A549 (cell line): Measurements from ENCODE around the gene BRSK2. TPM values are rescaled to one million over a fixed set of nuclear protein-coding genes. Genes with fewer than 3 reads are reported as not detected.

Experiments
- ATAC-seq, 2 experiments: fragments of 200-7000 bp in 1 of 2; fragments of >200 bp in 1 of 2; cut with Nextera tagmentation in 1 of 2; cut with Tn5 transposase in 1 of 2; 3 replicates each; pipeline versions ENCODE4 v1.8.0 to v1.9.1; 2018 to 2020; ENCODE audit warnings: mild to moderate bottlenecking in 1 of 2, moderate library complexity in 1 of 2
- CTCF ChIA-PET: fragments of 300-600 bp; sonication (Branson Sonifier 250); formaldehyde crosslinking; extraction: SDS; loops from one replicate; lab custom pipeline; 2021; ENCODE audit warnings: antibody characterized with exemption, inconsistent platforms; lab: Yijun Ruan, JAX
- POLR2A ChIA-PET: fragments of 350-600 bp; formaldehyde crosslinking; extraction: SDS; loops from one replicate; lab custom pipeline; 2021; ENCODE audit warnings: antibody characterized with exemption, inconsistent platforms; lab: Yijun Ruan, JAX
- DNase-seq, 2 experiments: peaks; one replicate each; pipeline versions ENCODE4 v3.0.0 to v3.0.0-alpha.2; 2011 to 2016; ENCODE audit warnings: low read depth in 1 of 2, low spot score in 1 of 2
- FAIRE-seq: peaks from 2 replicates; lab custom pipeline; 2011; peaks lifted over from hg19 to GRCh38; lab: Jason Lieb, UNC
- H3K27ac ChIP-seq, 2 experiments: fragments of >200 bp; sonication (Bioruptor Twin); formaldehyde crosslinking; 3 replicates each; pipeline ENCODE4 v1.5.1; 2016 to 2017
- H3K4me1 ChIP-seq: fragments of >200 bp; sonication (Bioruptor Twin); formaldehyde crosslinking; 3 replicates; pipeline ENCODE4 v1.6.1; 2016
- H3K4me2 ChIP-seq: fragments of >200 bp; sonication (Bioruptor Twin); formaldehyde crosslinking; 3 replicates; pipeline ENCODE4 v1.6.1; 2016
- H3K4me3 ChIP-seq: fragments of >200 bp; sonication (Bioruptor Twin); formaldehyde crosslinking; 3 replicates; pipeline ENCODE4 v1.5.1; 2016
- H3K9me3 ChIP-seq: fragments of >200 bp; sonication (Bioruptor Twin); formaldehyde crosslinking; 3 replicates; pipeline ENCODE4 v1.6.1; 2016
- ATOH8 ChIP-seq: fragments of 250-450 bp; sonication (Bioruptor Pico); IDR thresholded peaks from 2 replicates; pipeline ENCODE4 v1.5.0; 2020; ENCODE audit warnings: low read depth, mild to moderate bottlenecking, moderate library complexity
- BCL3 ChIP-seq: fragments of >200 bp; sonication (Bioruptor Twin); formaldehyde crosslinking; IDR thresholded peaks from 3 replicates; pipeline ENCODE4 v1.6.1; 2016
- CBX2 ChIP-seq: fragments of 200-600 bp; sonication (generic); IDR thresholded peaks from 2 replicates; pipeline ENCODE4 v1.6.1; 2016; ENCODE audit warnings: low read depth, mild to moderate bottlenecking, borderline replicate concordance
- CBX8 ChIP-seq: fragments of 200-600 bp; sonication (generic); IDR thresholded peaks from 2 replicates; pipeline ENCODE4 v1.6.1; 2016
- CHD4 ChIP-seq: fragments of 200-600 bp; sonication (generic); IDR thresholded peaks from 2 replicates; pipeline ENCODE4 v1.6.1; 2016; ENCODE audit warnings: antibody characterized with exemption, mild to moderate bottlenecking, borderline replicate concordance
- E2F6 ChIP-seq: IDR thresholded peaks from 2 replicates; pipeline ENCODE4 v1.6.1; 2012; ENCODE audit warnings: low read depth, borderline replicate concordance
- EHMT2 ChIP-seq: fragments of 200-600 bp; sonication (generic); IDR thresholded peaks from 2 replicates; pipeline ENCODE4 v1.6.1; 2016; ENCODE audit warnings: antibody characterized with exemption, low read depth, mild to moderate bottlenecking, moderate library complexity
- FOSL2 ChIP-seq, 2 experiments: fragments of 450-650 bp in 1 of 2; fragments of >200 bp in 1 of 2; sonication (Bioruptor Twin) in 1 of 2; formaldehyde crosslinking; IDR thresholded peaks; 2 replicates each; pipeline versions ENCODE4 v1.5.0 to v1.6.1; 2016 to 2020; ENCODE audit warnings: mild to moderate bottlenecking in 1 of 2, moderate library complexity in 1 of 2
- FOXS1 ChIP-seq: fragments of 250-450 bp; sonication (Bioruptor Pico); IDR thresholded peaks from 2 replicates; pipeline ENCODE4 v1.5.0; 2020; ENCODE audit warnings: mild to moderate bottlenecking, moderate library complexity
- HOXB5 ChIP-seq: fragments of 250-450 bp; sonication (Bioruptor Pico); IDR thresholded peaks from 2 replicates; pipeline ENCODE4 v1.5.0; 2020; ENCODE audit warnings: mild to moderate bottlenecking, moderate library complexity
- JUN ChIP-seq, 2 experiments: fragments of >200 bp; sonication (Bioruptor Twin); formaldehyde crosslinking; IDR thresholded peaks; 2 replicates in 1 of 2; 3 replicates in 1 of 2; pipeline ENCODE4 v1.6.1; 2016 to 2017
- JUNB ChIP-seq: fragments of >200 bp; sonication (Bioruptor Twin); formaldehyde crosslinking; IDR thresholded peaks from 2 replicates; pipeline ENCODE4 v1.6.1; 2016
- MAFK ChIP-seq: fragments of 450-650 bp; IDR thresholded peaks from 2 replicates; pipeline ENCODE4 v1.6.1; 2014; ENCODE audit not compliant: partially characterized antibody
- MAZ ChIP-seq: fragments of 150-350 bp; IDR thresholded peaks from 2 replicates; pipeline ENCODE4 v1.6.1; 2014; ENCODE audit warnings: antibody characterized with exemption, low read depth, low read length, borderline replicate concordance
- MYC ChIP-seq: IDR thresholded peaks from 2 replicates; pipeline ENCODE4 v1.6.1; 2012; ENCODE audit warnings: mild to moderate bottlenecking, inconsistent platforms, low read length, improper control_type of control experiment, borderline replicate concordance
- NFE2L2 ChIP-seq: fragments of 150-350 bp; conservative IDR thresholded peaks from 2 replicates; pipeline ENCODE4 v1.6.1; 2014; ENCODE audit warnings: low read length
- NR3C1 ChIP-seq: fragments of >200 bp; sonication (Bioruptor Twin); formaldehyde crosslinking; IDR thresholded peaks from 3 replicates; pipeline ENCODE4 v1.6.1; 2017
- PBX3 ChIP-seq: IDR thresholded peaks from 2 replicates; pipeline ENCODE4 v1.6.1; 2012
- PHF8 ChIP-seq: fragments of 200-600 bp; sonication (generic); IDR thresholded peaks from 2 replicates; pipeline ENCODE4 v1.6.1; 2016; ENCODE audit warnings: low read depth, mild to moderate bottlenecking, antibody characterized with exemption, moderate library complexity, borderline replicate concordance
- POLR2AphosphoS2 ChIP-seq: conservative IDR thresholded peaks from 2 replicates; pipeline ENCODE4 v1.6.1; 2012; ENCODE audit warnings: low read length, improper control_type of control experiment, inconsistent platforms
- RAD21 ChIP-seq, 2 experiments: fragments of >200 bp in 1 of 2; sonication (Bioruptor Twin) in 1 of 2; formaldehyde crosslinking in 1 of 2; IDR thresholded peaks in 1 of 2; conservative IDR thresholded peaks in 1 of 2; 2 replicates in 1 of 2; 3 replicates in 1 of 2; pipeline ENCODE4 v1.6.1; 2012 to 2018; ENCODE audit warnings: inconsistent platforms in 1 of 2
- RARB ChIP-seq: fragments of 250-450 bp; sonication (Bioruptor Pico); IDR thresholded peaks from 2 replicates; pipeline ENCODE4 v1.8.0; 2021; ENCODE audit warnings: mild to moderate bottlenecking, moderate library complexity
- RFX5 ChIP-seq: fragments of 450-650 bp; IDR thresholded peaks from 2 replicates; pipeline ENCODE4 v1.7.1; 2014; ENCODE audit warnings: antibody characterized with exemption, mild to moderate bottlenecking, moderate library complexity
- RNF2 ChIP-seq: fragments of 200-600 bp; sonication (generic); IDR thresholded peaks from 2 replicates; pipeline ENCODE4 v1.6.1; 2016; ENCODE audit warnings: low read depth, mild to moderate bottlenecking, antibody characterized with exemption, moderate library complexity, borderline replicate concordance
- SMC3 ChIP-seq: fragments of >200 bp; sonication (Bioruptor Twin); formaldehyde crosslinking; IDR thresholded peaks from 3 replicates; pipeline ENCODE4 v1.6.1; 2018; ENCODE audit warnings: inconsistent platforms
- SREBF2 ChIP-seq: fragments of 450-650 bp; IDR thresholded peaks from 2 replicates; pipeline ENCODE4 v1.6.1; 2014; ENCODE audit warnings: mild to moderate bottlenecking, moderate library complexity
- ZC3H11A ChIP-seq: fragments of 450-650 bp; IDR thresholded peaks from 2 replicates; pipeline ENCODE4 v1.6.1; 2014; ENCODE audit warnings: antibody characterized with exemption, mild to moderate bottlenecking
- ZFP36 ChIP-seq: fragments of 450-650 bp; IDR thresholded peaks from 2 replicates; pipeline ENCODE4 v1.6.1; 2014; ENCODE audit warnings: borderline replicate concordance; ENCODE audit not compliant: partially characterized antibody
- ZNF302 ChIP-seq: fragments of 250-450 bp; sonication (Bioruptor Pico); IDR thresholded peaks from 2 replicates; pipeline ENCODE4 v1.9.0; 2021; ENCODE audit warnings: inconsistent platforms, mild to moderate bottlenecking, moderate library complexity
- WGBS: methylation state at CpG from one replicate; pipeline ENCODE4 v1.1.6; 2017; ENCODE audit errors: missing lambda C conversion rate; 5-methylcytosine and 5-hydroxymethylcytosine counted together
- polyA plus RNA-seq, 4 experiments: library from polyadenylated mRNA; depleted of rRNA in 3 of 4; stranded (reverse); fragments of >200 nt; fragmentation: RNase III in 1 of 4; extraction: RNeasy Plus Mini Kit Qiagen cat#74134 plus additional on column Dnase treatment in 1 of 4; gene quantifications; 2 replicates in 3 of 4; 3 replicates in 1 of 4; pipeline ENCODE4 v1.2.3, GENCODE V29; 2011 to 2017

BRSK2 gene
- polyA plus RNA-seq, 2 of the 4 experiments (the other 2 are of a cell fraction), result 3.8 to 10.1 TPM

GRCh38 chr11:1384199-1384970 lies 5.3 kb upstream of the BRSK2 start:
- Histone ChIP-seq H3K4me2 (no peak overlapping the region), H3K4me3 (no peak overlapping the region), H3K27ac (peak overlapping the region in 1 of 2 experiments; percentile 100; a peak in 2 of 6 replicates), H3K9me3 (no peaks in the 10 kb centered on the region), H3K4me1 (peaks cover 20% of the 10 kb centered on the region)
- TF ChIP-seq ZNF302 (CRISPR knock-in tag) (no peak), JUNB (no peak), MAZ (no peak), RARB (CRISPR knock-in tag) (no peak), MYC (no peak), POLR2AphosphoS2 (no peak), PBX3 (no peak), E2F6 (no peak), RAD21 (conservative IDR thresholded peaks at IDR 0.05 in 1 of 2, IDR thresholded peaks at IDR 0.05 in 1 of 2) (no peak), NFE2L2 (no peak), RFX5 (no peak), NR3C1 (no peak), CBX2 (no peak), MAFK (no peak), BCL3 (no peak), HOXB5 (CRISPR knock-in tag) (no peak), SMC3 (no peak), EHMT2 (no peak), ZC3H11A (no peak), FOSL2 (IDR thresholded peaks at IDR 0.05) (no peak), FOSL2 (CRISPR knock-in tag; IDR thresholded peaks at IDR 0.05) (no peak)
- WGBS, result 89% methylated on average over 15 of the region's 21 CpGs
- CTCF ChIA-PET, result interaction anchor here (1.2 to 1.3 kb wide), 3 partner anchors 17 to 270 kb away, joined by 3 to 4 read pairs (median 4); no protein-coding TSS in a partner anchor
- DNase-seq, result no peak
- POLR2A ChIA-PET, result no interaction called here
- no peak for FAIRE-seq
- ATAC-seq, result no peak

GRCh38 chr11:1387521-1387920 lies 2.2 kb upstream of the BRSK2 start:
- ChIA-PET CTCF (interaction anchor here (1.0 to 1.4 kb wide), 3 partner anchors 9 to 94 kb away, joined by 3 read pairs; no protein-coding TSS in a partner anchor), POLR2A (no interaction called here)
- no peak overlapping the region for H3K4me3 ChIP-seq
- ATAC-seq (no peak), FAIRE-seq (no peak), DNase-seq (no peak)
- WGBS, result 88% methylated on average over 10 of the region's 10 CpGs
- H3K27ac ChIP-seq, result no peak overlapping the region
- TF ChIP-seq MYC, result no peak
- TF ChIP-seq CBX8, result no peak
- TF ChIP-seq PHF8, result no peak
- no peak for TF ChIP-seq JUN (IDR thresholded peaks at IDR 0.05)
- TF ChIP-seq ATOH8 (CRISPR knock-in tag), result no peak
- no peak for TF ChIP-seq SREBF2
- TF ChIP-seq ZNF302 (CRISPR knock-in tag), result no peak
- TF ChIP-seq FOXS1 (CRISPR knock-in tag), result no peak
- no peak for TF ChIP-seq ZFP36
- no peak for TF ChIP-seq RNF2
- no peak for TF ChIP-seq CHD4
- no peak overlapping the region for H3K4me2 ChIP-seq
- no peaks in the 10 kb centered on the region for H3K9me3 ChIP-seq
- H3K4me1 ChIP-seq, result peaks cover 25% of the 10 kb centered on the region
